HG03095 (cell line): ENCODE data around the gene CCDC51.

Experiments used
- ATAC-seq: cut with Tn5 transposase; IDR thresholded peaks from one replicate; pipeline ENCODE4 v1.9.1; 2021; ENCODE audit warnings: moderate library complexity; ENCODE audit not compliant: unreplicated experiment

The CCDC51 gene

GRCh38 chr3:48387634-48388033 lies 52.3 kb downstream of the CCDC51 start:
- ATAC-seq, result no peak
